Gastrocnemius medialis (tissue), 4 donors: ENCODE results near the gene CHRNE.

Experiments used
- POLR2A ChIP-seq, 2 donors: fragments of 450-650 bp; IDR thresholded peaks; one replicate each; pipeline ENCODE4 v1.6.1; 2017; ENCODE audit warnings: antibody characterized with exemption in 2 of 2, mild to moderate bottlenecking in 2 of 2, moderate library complexity in 2 of 2
- TF ChIP-seq, protein P1 (sequence below), 5 experiments: fragments of 450-650 bp in 3 of 5; fragments of 200-600 bp in 2 of 5; sonication (generic) in 2 of 5; IDR thresholded peaks in 4 of 5; conservative IDR thresholded peaks in 1 of 5; 1 replicate in 4 of 5; 2 replicates in 1 of 5; pipeline ENCODE4 v1.5.1; 2016 to 2019; ENCODE audit warnings: antibody characterized with exemption in 5 of 5, mild to moderate bottlenecking in 3 of 5, moderate library complexity in 3 of 5

DNA sequence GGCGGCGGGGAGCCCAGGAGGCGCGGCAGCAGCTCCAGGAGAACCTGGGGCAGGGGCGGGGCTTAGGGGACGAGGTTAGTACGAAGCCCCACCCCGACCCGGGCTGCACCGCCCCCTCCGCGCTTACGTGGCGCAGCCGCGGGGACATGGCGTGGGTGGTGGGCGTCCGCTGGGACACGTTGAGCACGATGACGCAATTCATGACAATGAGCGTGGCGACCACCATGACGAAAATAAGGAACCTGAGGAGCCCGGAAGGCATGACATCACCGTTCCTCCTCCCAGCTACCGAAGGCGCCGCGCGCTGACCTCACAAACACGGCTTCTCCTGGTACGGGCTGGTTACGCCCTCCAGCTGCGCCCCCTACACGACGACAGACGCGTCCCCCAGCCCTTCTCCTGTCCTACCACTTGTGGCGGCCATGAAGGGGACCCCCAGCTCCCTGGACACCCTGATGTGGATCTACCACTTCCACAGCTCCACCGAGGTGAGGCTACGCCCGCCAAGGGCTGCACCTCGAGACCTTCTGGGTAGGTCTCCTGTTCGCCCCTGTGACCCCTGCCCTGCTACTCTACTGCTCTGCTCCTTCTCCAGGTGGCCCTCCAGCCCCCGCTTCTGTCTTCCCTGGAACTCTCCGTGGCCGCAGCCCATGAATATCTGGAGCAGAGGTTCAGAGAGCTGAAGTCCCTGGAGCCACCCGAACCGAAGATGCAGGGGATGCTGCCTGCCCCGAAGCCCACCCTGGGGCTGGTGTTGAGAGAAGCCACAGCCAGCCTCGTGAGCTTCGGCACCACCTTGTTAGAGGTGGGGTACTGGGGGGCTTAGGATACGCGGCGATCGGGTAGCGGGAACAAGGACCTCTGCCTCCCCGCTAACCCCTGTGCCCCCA lies 3.3 kb downstream of the CHRNE start, which contains the start of gene C17orf107:
- TF ChIP-seq, protein P1, sequence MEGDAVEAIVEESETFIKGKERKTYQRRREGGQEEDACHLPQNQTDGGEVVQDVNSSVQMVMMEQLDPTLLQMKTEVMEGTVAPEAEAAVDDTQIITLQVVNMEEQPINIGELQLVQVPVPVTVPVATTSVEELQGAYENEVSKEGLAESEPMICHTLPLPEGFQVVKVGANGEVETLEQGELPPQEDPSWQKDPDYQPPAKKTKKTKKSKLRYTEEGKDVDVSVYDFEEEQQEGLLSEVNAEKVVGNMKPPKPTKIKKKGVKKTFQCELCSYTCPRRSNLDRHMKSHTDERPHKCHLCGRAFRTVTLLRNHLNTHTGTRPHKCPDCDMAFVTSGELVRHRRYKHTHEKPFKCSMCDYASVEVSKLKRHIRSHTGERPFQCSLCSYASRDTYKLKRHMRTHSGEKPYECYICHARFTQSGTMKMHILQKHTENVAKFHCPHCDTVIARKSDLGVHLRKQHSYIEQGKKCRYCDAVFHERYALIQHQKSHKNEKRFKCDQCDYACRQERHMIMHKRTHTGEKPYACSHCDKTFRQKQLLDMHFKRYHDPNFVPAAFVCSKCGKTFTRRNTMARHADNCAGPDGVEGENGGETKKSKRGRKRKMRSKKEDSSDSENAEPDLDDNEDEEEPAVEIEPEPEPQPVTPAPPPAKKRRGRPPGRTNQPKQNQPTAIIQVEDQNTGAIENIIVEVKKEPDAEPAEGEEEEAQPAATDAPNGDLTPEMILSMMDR (IDR thresholded peaks at IDR 0.05 in 4 of 5, conservative IDR thresholded peaks at IDR 0.05 in 1 of 5): no peak
- TF ChIP-seq POLR2A (IDR thresholded peaks at IDR 0.05): no peak
